Osteoblast (primary cell): ENCODE measurements around the gene DLG4. TPM values are rescaled to one million over a fixed set of nuclear protein-coding genes. Genes with fewer than 3 reads are reported as not detected.

Experiments
- DNase-seq: peaks from one replicate; pipeline ENCODE4 v3.0.0; 2011; ENCODE audit warnings: low spot score, mixed read lengths; ENCODE audit not compliant: insufficient read length; ENCODE audit errors: missing footprints
- H2AFZ ChIP-seq: 2 replicates; pipeline ENCODE4 v1.6.0; 2011; ENCODE audit warnings: mild to moderate bottlenecking, low read length
- H3K27ac ChIP-seq: 2 replicates; pipeline ENCODE4 v1.5.1; 2011; ENCODE audit warnings: mild to moderate bottlenecking, low read depth, low read length, moderate library complexity
- H3K27me3 ChIP-seq: 2 replicates; pipeline ENCODE4 v1.6.0; 2012; ENCODE audit warnings: mild to moderate bottlenecking, control low read depth, inconsistent platforms, low read length, moderate library complexity; ENCODE audit not compliant: insufficient read depth
- H3K36me3 ChIP-seq: 2 replicates; pipeline ENCODE4 v1.5.1; 2011; ENCODE audit warnings: mild to moderate bottlenecking, low read length, control low read depth, moderate library complexity; ENCODE audit not compliant: insufficient read depth
- H3K4me1 ChIP-seq: 2 replicates; pipeline ENCODE4 v1.5.1; 2011; ENCODE audit warnings: mild to moderate bottlenecking, low read length, control low read depth, moderate library complexity; ENCODE audit not compliant: insufficient read depth
- H3K4me2 ChIP-seq: 2 replicates; pipeline ENCODE4 v1.6.0; 2011; ENCODE audit warnings: mild to moderate bottlenecking, low read length; ENCODE audit not compliant: insufficient read depth
- H3K4me3 ChIP-seq: fragments of 200-600 bp; sonication (generic); 3 replicates; pipeline ENCODE4 v1.5.1; 2012; ENCODE audit warnings: mild to moderate bottlenecking, low read length, inconsistent platforms; ENCODE audit not compliant: insufficient read depth
- H3K79me2 ChIP-seq: 2 replicates; pipeline ENCODE4 v1.6.0; 2012; ENCODE audit warnings: mild to moderate bottlenecking, low read length, control low read depth, inconsistent platforms; ENCODE audit not compliant: insufficient read depth
- H3K9me3 ChIP-seq: 2 replicates; pipeline ENCODE4 v1.5.1; 2011; ENCODE audit warnings: low read depth, low read length, control low read depth
- H4K20me1 ChIP-seq: 2 replicates; pipeline ENCODE4 v1.6.0; 2012; ENCODE audit warnings: mild to moderate bottlenecking, low read length, control low read depth; ENCODE audit not compliant: insufficient read depth
- CTCF ChIP-seq: IDR thresholded peaks from 2 replicates; pipeline ENCODE4 v1.5.1; 2011; ENCODE audit warnings: mild to moderate bottlenecking, low read depth, low read length, moderate library complexity; ENCODE audit errors: extremely low read depth
- total RNA-seq: library from RNA; depleted of rRNA; stranded (reverse); fragments of >200 nt; gene quantifications from 2 replicates; pipeline ENCODE4 v1.2.3, GENCODE V29; 2012

Gene DLG4
- total RNA-seq, 1 donor = 10.1 TPM

GRCh38 chr17:7203391-7203790 is 16.2 kb downstream of the DLG4 start:
- H3K27me3 ChIP-seq = no peaks in the 10 kb centered on the region
- peaks cover 21% of the 10 kb centered on the region for H3K79me2 ChIP-seq
- peaks cover 26% of the 10 kb centered on the region for H3K36me3 ChIP-seq
- TF ChIP-seq CTCF = no peak
- no peak overlapping the region for H3K27ac ChIP-seq
- no peak overlapping the region for H2AFZ ChIP-seq
- no peaks in the 10 kb centered on the region for H3K9me3 ChIP-seq
- H3K4me1 ChIP-seq = peaks cover 8% of the 10 kb centered on the region
- H4K20me1 ChIP-seq = peaks cover 22% of the 10 kb centered on the region
- H3K4me3 ChIP-seq = no peak overlapping the region
- no peak for DNase-seq
- no peak overlapping the region for H3K4me2 ChIP-seq

GRCh38 chr17:7196651-7197401 is 22.8 kb downstream of the DLG4 start:
- Histone ChIP-seq H3K36me3 (peaks cover 52% of the 10 kb centered on the region), H3K27ac (no peak overlapping the region), H2AFZ (no peak overlapping the region), H3K4me2 (no peak overlapping the region), H3K79me2 (no peaks in the 10 kb centered on the region), H3K4me1 (no peaks in the 10 kb centered on the region), H3K9me3 (no peaks in the 10 kb centered on the region), H4K20me1 (no peaks in the 10 kb centered on the region), H3K4me3 (no peak overlapping the region), H3K27me3 (no peaks in the 10 kb centered on the region)
- no peak for DNase-seq
- no peak for TF ChIP-seq CTCF

GRCh38 chr17:7195971-7196370 is 23.7 kb downstream of the DLG4 start:
- Histone ChIP-seq H3K4me3 (no peak overlapping the region), H4K20me1 (peaks cover 2% of the 10 kb centered on the region), H3K79me2 (no peaks in the 10 kb centered on the region), H3K27ac (no peak overlapping the region), H3K27me3 (no peaks in the 10 kb centered on the region), H2AFZ (no peak overlapping the region), H3K9me3 (no peaks in the 10 kb centered on the region), H3K4me2 (no peak overlapping the region), H3K4me1 (no peaks in the 10 kb centered on the region), H3K36me3 (peaks cover 48% of the 10 kb centered on the region)
- no peak for DNase-seq
- TF ChIP-seq CTCF = no peak

- Histone ChIP-seq H3K27me3 (no peaks in the 10 kb centered on the region), H3K4me1 (no peaks in the 10 kb centered on the region), H3K27ac (no peak overlapping the region), H3K79me2 (no peaks in the 10 kb centered on the region), H3K4me2 (no peak overlapping the region), H2AFZ (no peak overlapping the region), H3K4me3 (no peak overlapping the region), H3K9me3 (no peaks in the 10 kb centered on the region), H3K36me3 (peaks cover 48% of the 10 kb centered on the region), H4K20me1 (peaks cover 2% of the 10 kb centered on the region)
- peak; percentile 78 for DNase-seq
- no peak for TF ChIP-seq CTCF
These were observed 27.2 kb downstream of the DLG4 start for GRCh38 chr17:7192271-7192937.
